Breast epithelium (tissue), 3 donors: ENCODE results near the gene TMEM147.

Source experiments
- CTCF ChIP-seq, 3 donors: fragments of 450-650 bp; IDR thresholded peaks; one replicate each; pipeline ENCODE4 v1.5.1; 2016 to 2017; ENCODE audit warnings: antibody characterized with exemption in 3 of 3, mild to moderate bottlenecking in 3 of 3, moderate library complexity in 3 of 3
- POLR2A ChIP-seq: fragments of 450-650 bp; IDR thresholded peaks from one replicate; pipeline ENCODE4 v1.6.1; 2016; ENCODE audit warnings: antibody characterized with exemption, mild to moderate bottlenecking, moderate library complexity
- POLR2AphosphoS5 ChIP-seq, 3 donors: sonication (generic); formaldehyde crosslinking; IDR thresholded peaks; one replicate each; pipeline ENCODE4 v1.6.1; 2017; ENCODE audit warnings: antibody characterized with exemption in 3 of 3

- TF ChIP-seq CTCF (IDR thresholded peaks at IDR 0.05) (no peak), POLR2AphosphoS5 (IDR thresholded peaks at IDR 0.05) (no peak), POLR2A (no peak)
These were observed 11.5 kb upstream of the TMEM147 start for GRCh38 chr19:35533822-35534392.
